H54 (cell line): ENCODE data around the gene CDC14B.

Source experiments
- DNase-seq: peaks from one replicate; pipeline ENCODE4 v3.0.0; 2011; ENCODE audit warnings: low spot score, mixed read lengths; ENCODE audit not compliant: insufficient read length
- FAIRE-seq: peaks from 3 replicates; lab custom pipeline; 2011; peaks lifted over from hg19 to GRCh38; lab: Jason Lieb, UNC
- POLR2A ChIP-seq: IDR thresholded peaks from 2 replicates; pipeline ENCODE4 v1.6.1; 2011; ENCODE audit warnings: low read depth, mild to moderate bottlenecking, low read length

CDC14B gene

DNA sequence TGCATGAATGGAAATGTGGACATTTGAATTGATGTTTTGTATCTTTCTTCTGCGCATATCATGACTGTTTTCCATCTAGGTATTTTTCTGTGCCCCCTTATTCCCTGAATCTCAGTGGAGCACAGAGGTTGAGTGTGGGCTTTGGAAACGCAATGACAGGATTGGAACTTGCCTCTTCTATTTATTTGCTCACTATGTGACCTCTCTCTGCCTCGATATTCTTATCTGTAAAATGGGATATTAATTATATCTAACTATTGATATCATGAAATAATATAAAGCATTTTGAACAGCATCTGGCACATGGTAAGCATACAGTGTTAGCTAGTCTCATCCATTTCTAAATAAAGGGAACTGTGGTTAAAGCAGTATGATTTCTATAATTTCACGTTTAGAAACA is 143.6 kb downstream of the CDC14B start:
- TF ChIP-seq POLR2A, result no peak
- FAIRE-seq (peak; percentile 43), DNase-seq (no peak)

DNA sequence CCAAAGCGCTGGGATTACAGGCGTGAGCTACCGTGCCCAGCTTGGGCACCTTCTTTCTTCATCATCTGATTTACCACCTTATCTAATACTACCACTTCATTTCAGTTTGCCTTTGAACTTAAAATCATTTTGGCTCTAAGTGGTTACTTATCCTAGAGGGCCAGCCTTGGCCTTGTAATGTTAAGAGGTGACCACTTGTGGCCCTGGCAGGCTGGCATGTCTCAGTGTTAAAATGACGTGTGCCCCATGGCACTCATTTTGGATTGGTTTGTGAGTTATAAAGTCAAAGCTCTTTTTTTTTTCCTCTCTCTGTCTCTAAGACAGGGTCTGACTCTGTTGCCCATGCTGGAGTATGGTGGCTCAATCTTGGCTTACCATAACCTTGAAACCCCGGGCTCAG is 151.9 kb downstream of the CDC14B start:
- DNase-seq (no peak), FAIRE-seq (no peak)
- TF ChIP-seq POLR2A, result no peak

DNA sequence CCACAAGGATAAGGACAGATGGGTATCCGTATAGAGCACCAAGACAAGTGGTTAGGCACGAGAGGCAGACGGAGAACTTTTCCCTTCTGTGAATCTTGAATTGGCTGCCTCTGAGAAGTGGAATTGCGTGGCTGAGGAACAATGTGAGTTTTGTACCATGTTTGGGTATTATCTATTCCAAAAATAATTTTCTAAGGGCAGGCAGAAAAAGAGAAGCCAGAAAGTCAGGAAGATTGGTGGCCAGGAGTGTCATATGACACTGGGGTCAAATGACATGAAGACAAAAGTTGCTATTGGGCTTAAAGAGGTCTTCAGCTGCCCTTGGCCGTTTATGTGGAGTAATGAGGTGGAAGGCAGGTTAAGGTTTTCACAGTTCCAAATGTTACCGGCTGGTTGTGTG is 155.2 kb downstream of the CDC14B start:
- FAIRE-seq (peak; percentile 23), DNase-seq (no peak)
- no peak for TF ChIP-seq POLR2A

DNA sequence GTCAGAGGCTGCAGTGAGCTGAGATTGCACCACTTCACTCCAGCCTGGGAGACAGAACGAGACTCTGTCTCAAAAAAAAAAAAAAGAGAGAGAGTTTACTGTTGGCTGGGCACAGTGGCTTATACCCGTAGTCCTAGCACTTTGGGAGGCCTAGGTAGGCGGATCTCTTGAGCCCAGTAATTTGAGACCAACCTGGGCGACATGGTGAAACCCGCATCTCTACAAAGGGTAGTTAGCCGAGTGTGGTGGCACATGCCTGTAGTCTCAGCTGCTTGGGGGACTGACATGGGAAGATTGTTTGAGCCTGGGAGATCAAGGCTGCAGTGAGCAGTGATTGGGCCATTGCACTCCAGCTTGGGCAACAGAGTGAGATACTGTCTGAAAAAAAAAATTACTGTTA is 157.1 kb downstream of the CDC14B start:
- FAIRE-seq (no peak), DNase-seq (no peak)
- TF ChIP-seq POLR2A, result no peak

DNA sequence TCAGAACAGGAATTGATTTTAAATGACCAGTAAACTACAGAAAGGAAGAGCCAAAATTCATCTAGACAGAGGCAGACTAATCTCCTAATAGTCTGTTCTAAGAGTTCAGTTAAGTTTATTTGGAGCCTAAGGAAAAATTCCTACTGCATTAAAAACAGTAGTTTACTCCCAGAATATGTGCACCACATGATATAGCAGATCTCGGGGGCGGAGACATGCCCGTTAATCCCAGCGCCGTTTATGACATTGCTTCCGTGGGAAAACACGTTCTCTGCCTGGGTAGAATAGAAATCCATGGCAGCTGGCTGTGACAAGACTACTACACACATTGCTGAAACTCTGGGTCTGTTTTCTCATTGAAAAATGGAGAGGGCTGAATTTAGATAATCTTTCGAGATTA is 158.3 kb downstream of the CDC14B start:
- no peak for TF ChIP-seq POLR2A

DNA sequence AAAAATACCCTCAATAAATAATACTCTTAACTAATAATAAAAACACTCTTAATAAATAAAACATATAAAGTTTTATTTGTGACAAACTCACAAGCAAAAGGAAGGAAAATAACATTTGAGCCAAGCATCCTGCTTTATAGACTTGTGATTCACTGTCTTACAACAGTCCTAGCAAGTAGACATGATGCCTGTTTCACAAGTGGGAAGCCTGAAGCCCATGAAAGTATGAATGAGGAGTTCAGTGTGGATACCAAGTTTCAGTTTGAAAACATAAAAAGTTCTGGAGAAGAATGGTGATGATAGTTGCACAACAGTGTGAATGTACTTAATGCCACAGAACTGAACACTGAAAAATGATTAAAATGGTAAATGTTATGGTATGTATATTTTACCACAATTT is 158.8 kb downstream of the CDC14B start:
- no peak for TF ChIP-seq POLR2A
- DNase-seq (no peak), FAIRE-seq (peak; percentile 66)

More for the DNA sequence above, 158.3 kb downstream of the CDC14B start:
- FAIRE-seq (no peak), DNase-seq (no peak)

DNA sequence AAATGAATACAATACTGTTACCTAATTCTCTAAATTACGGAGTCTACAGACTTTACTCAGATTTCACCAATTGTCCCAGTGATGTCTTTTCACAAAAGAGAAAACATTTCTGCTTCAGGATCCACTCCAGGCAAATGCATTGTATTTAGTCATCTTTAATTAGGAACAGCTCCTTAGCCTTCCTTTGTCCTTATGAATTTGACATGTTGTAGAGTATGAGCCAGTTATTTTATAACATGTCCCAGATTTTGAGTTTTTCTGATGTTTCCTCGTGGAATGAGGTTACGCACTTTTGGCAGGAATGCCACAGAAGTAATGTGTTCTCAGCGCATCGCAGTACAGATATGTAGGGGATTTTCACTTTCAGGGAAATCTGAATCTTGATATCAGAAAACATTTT is 159.2 kb downstream of the CDC14B start:
- FAIRE-seq (peak; percentile 75), DNase-seq (no peak)
- TF ChIP-seq POLR2A, result no peak

DNA sequence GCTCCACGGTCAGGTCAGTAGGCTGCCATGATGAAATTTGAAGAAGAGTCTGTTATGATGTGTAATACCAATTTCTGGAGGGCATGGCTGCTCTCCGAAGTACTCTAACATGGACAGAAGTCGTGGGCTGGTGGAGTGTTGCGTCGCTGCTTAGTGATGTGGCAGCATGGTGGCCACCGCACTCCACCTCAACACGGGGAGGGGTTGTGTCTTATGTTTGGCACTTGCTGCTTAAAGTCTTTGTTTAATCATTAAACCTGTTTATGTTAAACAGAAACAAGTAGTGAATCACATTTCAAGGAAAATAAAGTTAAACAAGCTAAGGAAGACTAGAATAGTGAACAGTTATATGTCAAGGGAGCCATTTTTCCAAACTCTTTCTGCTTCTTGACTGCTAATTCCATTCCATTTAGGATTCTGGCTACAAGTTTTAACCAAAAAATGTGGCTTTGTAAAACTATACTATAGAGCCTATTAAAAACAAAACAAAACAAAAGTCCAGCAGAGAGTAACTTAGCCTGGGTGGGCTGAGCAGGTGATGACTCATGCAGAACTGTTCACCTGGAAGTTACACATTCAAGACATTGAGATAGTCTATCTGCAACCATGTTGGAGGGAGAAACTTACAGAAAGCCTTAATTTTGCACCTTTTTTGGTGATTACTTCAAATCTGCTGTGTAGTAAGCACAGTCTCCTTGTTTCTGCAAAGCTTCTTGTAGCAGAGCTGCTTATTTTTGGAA is 160.2 kb downstream of the CDC14B start:
- no peak for DNase-seq
- no peak for TF ChIP-seq POLR2A
- peak; percentile 70 for FAIRE-seq

DNA sequence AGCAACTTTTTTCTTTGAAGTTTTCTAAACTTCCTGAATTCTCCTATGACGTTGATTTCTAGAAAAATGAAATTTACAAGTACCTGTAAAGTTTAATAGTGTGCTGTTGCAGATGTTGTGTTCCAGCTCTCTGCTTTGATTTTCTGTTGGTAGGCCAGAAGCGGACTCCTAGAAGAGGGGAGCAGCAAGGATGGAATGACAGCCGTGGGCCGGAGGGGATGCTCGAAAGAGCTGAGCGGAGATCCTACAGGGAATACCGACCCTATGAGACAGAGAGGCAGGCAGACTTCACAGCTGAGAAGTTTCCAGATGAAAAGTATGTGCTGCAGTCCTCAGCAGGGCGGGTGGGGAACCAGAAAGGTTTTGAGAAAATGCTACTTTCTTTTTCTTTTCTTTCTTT is 161.4 kb downstream of the CDC14B start:
- no peak for DNase-seq
- no peak for FAIRE-seq
- TF ChIP-seq POLR2A, result no peak

DNA sequence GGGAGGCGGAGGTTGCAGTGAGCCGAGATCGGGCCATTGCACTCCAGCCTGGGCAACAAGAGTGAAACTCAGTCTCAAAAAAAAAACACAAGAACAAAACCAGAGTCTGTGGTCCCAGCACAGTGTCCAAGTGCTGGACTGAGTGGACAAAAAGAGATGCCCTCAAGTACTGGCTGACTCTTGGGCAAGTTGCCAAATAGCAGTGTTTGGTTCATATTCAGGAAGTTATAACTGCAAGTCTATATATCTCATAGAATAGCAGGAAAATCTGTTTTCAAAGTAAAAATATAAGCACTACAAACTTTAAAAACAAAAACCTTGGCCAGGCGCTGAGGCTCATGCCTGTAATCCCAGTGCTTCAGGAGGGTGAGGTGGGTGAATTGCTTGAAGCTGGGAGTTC is 162.4 kb downstream of the CDC14B start:
- no peak for DNase-seq
- no peak for TF ChIP-seq POLR2A
- peak; percentile 80 for FAIRE-seq

DNA sequence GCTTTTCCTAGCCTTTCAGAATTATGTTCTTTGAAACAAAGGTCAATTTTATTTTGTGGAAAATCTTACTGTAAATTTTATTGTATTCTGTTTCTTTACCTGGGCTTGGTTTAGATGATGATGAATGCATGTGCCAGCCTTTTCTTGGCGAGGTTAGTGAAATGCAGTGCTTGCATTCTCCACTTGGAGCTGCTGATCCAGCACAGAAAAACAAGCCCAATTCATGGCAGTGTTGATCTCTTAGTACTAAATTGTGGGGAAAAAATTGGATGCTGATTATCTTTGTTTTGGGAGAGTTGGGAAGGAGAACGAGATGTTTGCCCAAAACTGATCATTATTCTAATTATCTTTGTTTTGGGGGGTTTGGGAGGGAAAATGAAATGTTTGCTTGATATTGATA is 166.0 kb downstream of the CDC14B start:
- FAIRE-seq (peak; percentile 82), DNase-seq (peak; percentile 80)
- no peak for TF ChIP-seq POLR2A

DNA sequence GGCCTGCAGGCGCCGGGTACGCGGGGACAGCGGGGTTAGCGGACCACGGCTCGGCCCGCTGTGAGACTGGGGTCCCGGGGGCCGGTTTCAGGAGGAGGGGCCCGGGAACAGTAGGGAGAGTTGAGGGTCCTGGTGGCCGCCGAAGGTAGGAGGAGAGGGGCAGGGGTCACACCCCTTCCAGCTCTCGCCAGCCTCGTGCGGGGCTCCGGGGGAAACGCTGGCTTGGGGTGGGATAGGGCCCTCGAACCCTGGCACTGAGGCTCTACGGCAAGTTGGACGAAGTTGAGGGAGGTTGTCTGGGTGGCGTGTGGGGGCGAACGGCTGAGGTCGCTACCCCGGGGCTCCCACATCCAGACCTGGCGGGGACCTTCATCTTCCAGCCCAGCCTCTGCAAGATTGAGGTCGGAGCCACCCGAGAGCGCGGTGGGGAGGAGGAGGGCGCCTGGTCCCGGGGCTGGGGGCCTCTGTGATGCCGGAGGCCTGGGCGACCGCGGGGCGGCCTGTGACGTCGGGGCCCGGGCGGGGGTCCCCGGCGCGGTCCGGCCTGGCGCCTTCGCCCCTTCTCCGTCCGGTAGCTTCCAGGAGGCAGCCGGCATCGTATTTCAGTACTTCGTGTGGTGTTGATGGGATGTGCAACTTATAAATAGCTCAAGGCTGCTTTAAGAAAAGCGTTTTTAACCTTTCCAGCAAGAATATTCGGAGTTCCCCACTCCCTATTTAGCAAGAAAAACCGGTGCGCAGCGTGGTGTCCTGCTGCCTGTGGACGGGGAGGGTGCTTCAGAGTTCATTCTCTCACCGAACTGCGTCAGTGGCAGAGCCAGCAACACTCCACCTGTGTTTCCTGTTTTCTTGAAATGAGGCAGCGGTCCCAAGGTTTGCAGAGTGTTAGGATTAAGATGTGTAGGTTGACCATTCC is 168.8 kb downstream of the CDC14B start:
- peak; percentile 78 for FAIRE-seq
- peak; percentile 70 for DNase-seq
- TF ChIP-seq POLR2A, result no peak
